GM20000 (cell line): ENCODE results near the gene INPP5A.

ENCODE experiments used
- DNase-seq: peaks from one replicate; pipeline ENCODE4 v3.0.0; 2012; ENCODE audit warnings: low spot score
- CTCF ChIP-seq: IDR thresholded peaks from 2 replicates; pipeline ENCODE4 v1.5.1; 2012; ENCODE audit warnings: mild to moderate bottlenecking, control low read depth; ENCODE audit errors: extremely low read depth, missing control alignments

INPP5A gene

GRCh38 chr10:132607961-132608495, 70.4 kb downstream of the INPP5A start:
- no peak for DNase-seq
- no peak for TF ChIP-seq CTCF

- TF ChIP-seq CTCF, result no peak
- no peak for DNase-seq
These were observed 71.1 kb downstream of the INPP5A start for GRCh38 chr10:132608511-132609195.

GRCh38 chr10:132609211-132609610, 71.6 kb downstream of the INPP5A start:
- DNase-seq, result no peak
- no peak for TF ChIP-seq CTCF

- DNase-seq, result no peak
- no peak for TF ChIP-seq CTCF
These were observed 72.6 kb downstream of the INPP5A start for GRCh38 chr10:132610071-132610701.

- no peak for TF ChIP-seq CTCF
These were observed 73.7 kb downstream of the INPP5A start for GRCh38 chr10:132611026-132611910.

GRCh38 chr10:132611986-132612385, 74.4 kb downstream of the INPP5A start:
- DNase-seq, result no peak
- no peak for TF ChIP-seq CTCF

More at GRCh38 chr10:132611026-132611910, 73.7 kb downstream of the INPP5A start:
- DNase-seq, result no peak
